CD4-positive, alpha-beta T cell treated with Interleukin-21 for 1 hour (primary cell): ENCODE measurements around the gene TMEM109.

Source experiments
- DNase-seq: peaks from one replicate; pipeline ENCODE4 v3.0.0-alpha.2; 2020

TMEM109 gene

GRCh38 chr11:60927061-60927592 is 13.2 kb downstream of the TMEM109 start:
- no peak for DNase-seq

- no peak for DNase-seq
These were observed 13.6 kb downstream of the TMEM109 start for GRCh38 chr11:60927600-60927999.

- DNase-seq = no peak
These were observed 14.6 kb downstream of the TMEM109 start for GRCh38 chr11:60928563-60929001.

- DNase-seq = no peak
These were observed 15.8 kb downstream of the TMEM109 start for GRCh38 chr11:60929764-60930163.

- DNase-seq = no peak
These were observed 16.4 kb downstream of the TMEM109 start for GRCh38 chr11:60930394-60930793.

GRCh38 chr11:60931917-60932316 is 18.0 kb downstream of the TMEM109 start:
- DNase-seq = no peak

GRCh38 chr11:60932605-60933356 is 18.8 kb downstream of the TMEM109 start:
- no peak for DNase-seq

GRCh38 chr11:60933416-60934123 is 19.6 kb downstream of the TMEM109 start:
- DNase-seq = no peak

GRCh38 chr11:60934124-60934789 is 20.3 kb downstream of the TMEM109 start:
- DNase-seq = no peak

- DNase-seq = no peak
These were observed 21.0 kb downstream of the TMEM109 start for GRCh38 chr11:60934790-60935605.

- DNase-seq = no peak
These were observed 21.9 kb downstream of the TMEM109 start for GRCh38 chr11:60935676-60936442.

GRCh38 chr11:60936467-60937143 is 22.6 kb downstream of the TMEM109 start:
- no peak for DNase-seq

- no peak for DNase-seq
These were observed 23.2 kb downstream of the TMEM109 start for GRCh38 chr11:60937144-60937527.

- DNase-seq = no peak
These were observed 23.9 kb downstream of the TMEM109 start for GRCh38 chr11:60937811-60938210.

GRCh38 chr11:60938500-60938899 is 24.5 kb downstream of the TMEM109 start:
- no peak for DNase-seq

- DNase-seq = no peak
These were observed 25.3 kb downstream of the TMEM109 start for GRCh38 chr11:60939301-60939700.

- DNase-seq = no peak
These were observed 25.9 kb downstream of the TMEM109 start for GRCh38 chr11:60939855-60940254.

GRCh38 chr11:60941371-60942119 is 27.6 kb downstream of the TMEM109 start:
- DNase-seq = no peak

- DNase-seq = no peak
These were observed 28.3 kb downstream of the TMEM109 start for GRCh38 chr11:60942219-60942618.

- DNase-seq = no peak
These were observed 29.1 kb downstream of the TMEM109 start for GRCh38 chr11:60942970-60943565.
